ENCODE results near the gene UPP1. TPM values are rescaled to one million over a fixed set of nuclear protein-coding genes. Genes with fewer than 3 reads are reported as not detected.

UPP1 gene
- total and polyA plus RNA-seq, 10 of the 15 experiments (the other 5 are each of a cell fraction or from before 2014, with no cell fraction given) = 0.93 to 7.9 (median 3.8) TPM

DNA sequence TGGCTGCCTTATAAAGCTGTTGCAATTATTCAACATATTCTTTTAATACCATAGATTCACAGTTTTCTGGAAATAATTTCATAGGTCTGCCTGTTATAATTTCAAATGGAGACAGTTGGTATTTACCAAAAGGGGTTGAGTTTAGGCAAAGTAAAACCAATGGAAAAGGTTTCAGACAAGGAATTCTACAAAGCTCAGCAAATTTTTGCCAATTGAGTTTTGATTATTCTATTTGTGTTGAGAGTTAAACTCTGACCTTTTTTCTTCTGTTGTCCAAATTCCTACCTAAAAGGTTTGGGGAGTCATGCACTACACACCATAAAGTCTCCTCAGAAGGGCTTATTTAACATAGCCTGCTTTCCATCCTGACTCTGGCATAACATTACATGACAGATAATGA is 43.7 kb downstream of the UPP1 start:
- RAD21 ChIA-PET (ENCODE audit: unreplicated experiment) = no interaction called here
- no peak overlapping the region for H3K27ac ChIP-seq (ENCODE audit: control insufficient read depth, insufficient read depth)
- BruUV-seq (replicated peaks) = no TSS peak
- FAIRE-seq (no peak), DNase-seq (ENCODE audit: low read depth, low spot score) (no peak), ATAC-seq (no peak)
- no peaks in the 10 kb centered on the region for H3K9me3 ChIP-seq (replicated peaks; ENCODE audit: control insufficient read depth, insufficient read depth, low read length)
- no peaks in the 10 kb centered on the region for H3K36me3 ChIP-seq (ENCODE audit: control insufficient read depth in 2 of 2, insufficient read depth in 2 of 2, low read length in 1 of 2)
- no peak overlapping the region for H2AFZ ChIP-seq (ENCODE audit: control insufficient read depth, low read depth, low read length)
- no peaks in the 10 kb centered on the region for H4K20me1 ChIP-seq (ENCODE audit: control insufficient read depth, insufficient read depth)
- H3K4me3 ChIP-seq = no peak overlapping the region
- H3K79me2 ChIP-seq (ENCODE audit: control insufficient read depth, insufficient read depth, low read length) = no peaks in the 10 kb centered on the region
- no peaks in the 10 kb centered on the region for H3K4me1 ChIP-seq (ENCODE audit: control insufficient read depth, insufficient read depth, low read length)
- intact Hi-C loops (cut with micrococcal nuclease; ENCODE audit: unreplicated experiment) = no loop called here
- H3K9ac ChIP-seq (ENCODE audit: control insufficient read depth, insufficient read depth, low read length) = no peak overlapping the region
- CTCF ChIA-PET = no interaction called here
- no peak overlapping the region for H3K4me2 ChIP-seq (ENCODE audit: control insufficient read depth, insufficient read depth)
- SMC1A ChIA-PET (ENCODE audit: uncharacterized antibody, unreplicated experiment) = interaction anchor here (0.9 kb wide), 1 partner anchor 14 kb away, joined by 3 read pairs; no protein-coding TSS in a partner anchor
- H3K27me3 ChIP-seq (replicated peaks in 1 of 2; ENCODE audit: control insufficient read depth in 2 of 2, insufficient read depth in 2 of 2, low read length in 1 of 2) = no peaks in the 10 kb centered on the region
- POLR2A ChIA-PET = no interaction called here
- in situ Hi-C loops (cut with MboI) = no loop called here
- TF ChIP-seq SP1 (IDR thresholded peaks at IDR 0.05; ENCODE audit: low read depth, low read length) (no peak), WRNIP1 (IDR thresholded peaks at IDR 0.05; ENCODE audit: borderline replicate concordance, low read depth, low read length) (no peak), SUPT20H (IDR thresholded peaks at IDR 0.05; ENCODE audit: borderline replicate concordance, control insufficient read depth, low read depth, low read length) (no peak), YY1 (IDR thresholded peaks at IDR 0.05; ENCODE audit: low read depth, low read length) (no peak), MEF2A (IDR thresholded peaks at IDR 0.05; ENCODE audit: insufficient read depth, low read depth, low read length) (no peak), ETV6 (conservative IDR thresholded peaks at IDR 0.05 in 1 of 2, IDR thresholded peaks at IDR 0.05 in 1 of 2; ENCODE audit: borderline replicate concordance in 1 of 2, low read depth in 1 of 2) (no peak), RELA (IDR thresholded peaks at IDR 0.05; ENCODE audit: borderline replicate concordance, partially characterized antibody) (no peak), CHD4 (IDR thresholded peaks at IDR 0.05) (no peak), ZNF384 (IDR thresholded peaks at IDR 0.05; ENCODE audit: borderline replicate concordance, low read depth, low read length) (no peak), SIX5 (IDR thresholded peaks at IDR 0.05; ENCODE audit: low read depth, low read length, severe bottlenecking) (no peak)
- TF ChIP-seq, protein P1, sequence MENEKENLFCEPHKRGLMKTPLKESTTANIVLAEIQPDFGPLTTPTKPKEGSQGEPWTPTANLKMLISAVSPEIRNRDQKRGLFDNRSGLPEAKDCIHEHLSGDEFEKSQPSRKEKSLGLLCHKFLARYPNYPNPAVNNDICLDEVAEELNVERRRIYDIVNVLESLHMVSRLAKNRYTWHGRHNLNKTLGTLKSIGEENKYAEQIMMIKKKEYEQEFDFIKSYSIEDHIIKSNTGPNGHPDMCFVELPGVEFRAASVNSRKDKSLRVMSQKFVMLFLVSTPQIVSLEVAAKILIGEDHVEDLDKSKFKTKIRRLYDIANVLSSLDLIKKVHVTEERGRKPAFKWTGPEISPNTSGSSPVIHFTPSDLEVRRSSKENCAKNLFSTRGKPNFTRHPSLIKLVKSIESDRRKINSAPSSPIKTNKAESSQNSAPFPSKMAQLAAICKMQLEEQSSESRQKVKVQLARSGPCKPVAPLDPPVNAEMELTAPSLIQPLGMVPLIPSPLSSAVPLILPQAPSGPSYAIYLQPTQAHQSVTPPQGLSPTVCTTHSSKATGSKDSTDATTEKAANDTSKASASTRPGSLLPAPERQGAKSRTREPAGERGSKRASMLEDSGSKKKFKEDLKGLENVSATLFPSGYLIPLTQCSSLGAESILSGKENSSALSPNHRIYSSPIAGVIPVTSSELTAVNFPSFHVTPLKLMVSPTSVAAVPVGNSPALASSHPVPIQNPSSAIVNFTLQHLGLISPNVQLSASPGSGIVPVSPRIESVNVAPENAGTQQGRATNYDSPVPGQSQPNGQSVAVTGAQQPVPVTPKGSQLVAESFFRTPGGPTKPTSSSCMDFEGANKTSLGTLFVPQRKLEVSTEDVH (IDR thresholded peaks at IDR 0.05; ENCODE audit: low read depth, partially characterized antibody) = no peak
- TF ChIP-seq, protein P2, sequence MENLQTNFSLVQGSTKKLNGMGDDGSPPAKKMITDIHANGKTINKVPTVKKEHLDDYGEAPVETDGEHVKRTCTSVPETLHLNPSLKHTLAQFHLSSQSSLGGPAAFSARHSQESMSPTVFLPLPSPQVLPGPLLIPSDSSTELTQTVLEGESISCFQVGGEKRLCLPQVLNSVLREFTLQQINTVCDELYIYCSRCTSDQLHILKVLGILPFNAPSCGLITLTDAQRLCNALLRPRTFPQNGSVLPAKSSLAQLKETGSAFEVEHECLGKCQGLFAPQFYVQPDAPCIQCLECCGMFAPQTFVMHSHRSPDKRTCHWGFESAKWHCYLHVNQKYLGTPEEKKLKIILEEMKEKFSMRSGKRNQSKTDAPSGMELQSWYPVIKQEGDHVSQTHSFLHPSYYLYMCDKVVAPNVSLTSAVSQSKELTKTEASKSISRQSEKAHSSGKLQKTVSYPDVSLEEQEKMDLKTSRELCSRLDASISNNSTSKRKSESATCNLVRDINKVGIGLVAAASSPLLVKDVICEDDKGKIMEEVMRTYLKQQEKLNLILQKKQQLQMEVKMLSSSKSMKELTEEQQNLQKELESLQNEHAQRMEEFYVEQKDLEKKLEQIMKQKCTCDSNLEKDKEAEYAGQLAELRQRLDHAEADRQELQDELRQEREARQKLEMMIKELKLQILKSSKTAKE (IDR thresholded peaks at IDR 0.05; ENCODE audit: low read depth, poor library complexity, severe bottlenecking) = no peak
- TF ChIP-seq, protein P3, sequence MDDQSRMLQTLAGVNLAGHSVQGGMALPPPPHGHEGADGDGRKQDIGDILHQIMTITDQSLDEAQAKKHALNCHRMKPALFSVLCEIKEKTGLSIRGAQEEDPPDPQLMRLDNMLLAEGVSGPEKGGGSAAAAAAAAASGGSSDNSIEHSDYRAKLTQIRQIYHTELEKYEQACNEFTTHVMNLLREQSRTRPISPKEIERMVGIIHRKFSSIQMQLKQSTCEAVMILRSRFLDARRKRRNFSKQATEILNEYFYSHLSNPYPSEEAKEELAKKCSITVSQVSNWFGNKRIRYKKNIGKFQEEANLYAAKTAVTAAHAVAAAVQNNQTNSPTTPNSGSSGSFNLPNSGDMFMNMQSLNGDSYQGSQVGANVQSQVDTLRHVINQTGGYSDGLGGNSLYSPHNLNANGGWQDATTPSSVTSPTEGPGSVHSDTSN (IDR thresholded peaks at IDR 0.05; ENCODE audit: insufficient replicate concordance, low read depth, low read length) = no peak
- TF ChIP-seq, protein P4, sequence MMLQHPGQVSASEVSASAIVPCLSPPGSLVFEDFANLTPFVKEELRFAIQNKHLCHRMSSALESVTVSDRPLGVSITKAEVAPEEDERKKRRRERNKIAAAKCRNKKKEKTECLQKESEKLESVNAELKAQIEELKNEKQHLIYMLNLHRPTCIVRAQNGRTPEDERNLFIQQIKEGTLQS (IDR thresholded peaks at IDR 0.05; ENCODE audit: borderline replicate concordance, extremely low read depth, low read depth, low read length) = no peak
